ENCODE results near the gene SLC36A1.
"Not testable (repeated sequence)": the region's sequence is repeated elsewhere in the genome, so short reads cannot be mapped to it uniquely, and the experiment has no call there.

SLC36A1 gene

GRCh38 chr5:151447174-151448037, at the start of gene SLC36A1:
Gene SLC36A1, plus strand, starts transcription at chr5:151447603. Its CDS starts 11,190 bp downstream, at chr5:151458793.
- peak; percentile 95 for DNase-seq

- DNase-seq, result no peak
These were observed 41.9 kb upstream of the SLC36A1 start for GRCh38 chr5:151405334-151406160.

DNA sequence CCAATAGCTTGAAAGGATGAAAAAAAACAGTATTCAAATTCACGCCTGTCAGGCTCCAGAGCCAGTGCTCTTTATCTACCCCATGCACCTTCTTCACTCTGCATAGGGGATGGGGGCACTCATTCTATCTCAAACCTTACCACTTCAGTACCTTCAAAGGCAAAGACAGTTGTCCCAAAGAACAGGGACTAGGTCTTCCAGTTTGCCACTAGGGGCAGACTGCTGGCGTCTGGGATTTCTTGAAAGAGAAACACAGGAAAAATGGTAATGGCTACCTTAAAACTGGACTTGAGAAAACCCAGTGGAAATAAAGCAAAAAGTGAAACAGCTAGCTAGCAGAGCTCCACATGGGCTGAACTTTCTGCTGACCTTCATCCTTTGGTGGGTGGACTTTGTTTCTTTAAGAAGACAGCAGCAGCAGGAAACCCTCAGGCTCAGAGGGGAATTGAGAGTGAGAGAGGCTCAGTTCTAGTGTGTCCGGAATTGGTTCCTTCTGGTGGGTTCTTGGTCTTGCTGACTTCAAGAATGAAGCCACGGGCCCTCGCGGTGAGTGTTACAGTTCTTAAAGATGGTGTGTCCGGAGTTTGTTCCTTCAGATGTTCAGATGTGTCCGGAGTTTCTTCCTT, 41.0 kb upstream of the SLC36A1 start:
- DNase-seq, result peak; percentile 68

DNA sequence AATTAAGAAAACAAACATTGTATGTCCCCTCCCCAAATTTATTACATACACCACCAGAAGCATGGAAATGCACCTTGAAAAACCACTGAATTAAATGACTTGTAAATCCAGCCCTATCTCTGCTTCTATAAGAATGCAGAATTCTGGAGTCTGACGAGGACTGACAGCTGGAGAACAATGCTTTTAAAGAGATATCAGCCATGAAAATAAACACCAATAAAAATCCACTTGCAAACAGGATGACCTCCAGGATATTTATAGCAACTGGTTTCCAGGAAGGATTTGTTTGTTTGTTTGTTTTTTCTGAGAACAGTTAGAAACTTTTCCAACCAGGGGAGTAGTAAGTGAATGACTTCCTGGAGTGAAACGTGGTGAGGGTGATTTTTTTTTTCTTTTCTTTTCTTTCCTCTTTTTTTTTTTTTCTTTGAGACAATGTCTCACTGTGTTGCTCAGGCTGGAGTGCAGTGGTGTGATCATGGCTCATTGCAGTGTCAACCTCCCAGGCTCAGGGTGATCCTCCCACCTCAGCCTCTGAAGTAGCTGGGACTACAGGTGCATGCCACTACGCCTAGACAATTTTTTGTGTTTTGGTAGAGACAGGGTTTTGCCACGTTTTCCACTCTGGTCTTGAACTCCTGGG, 38.7 kb upstream of the SLC36A1 start:
- DNase-seq, result peak; percentile 87

DNA sequence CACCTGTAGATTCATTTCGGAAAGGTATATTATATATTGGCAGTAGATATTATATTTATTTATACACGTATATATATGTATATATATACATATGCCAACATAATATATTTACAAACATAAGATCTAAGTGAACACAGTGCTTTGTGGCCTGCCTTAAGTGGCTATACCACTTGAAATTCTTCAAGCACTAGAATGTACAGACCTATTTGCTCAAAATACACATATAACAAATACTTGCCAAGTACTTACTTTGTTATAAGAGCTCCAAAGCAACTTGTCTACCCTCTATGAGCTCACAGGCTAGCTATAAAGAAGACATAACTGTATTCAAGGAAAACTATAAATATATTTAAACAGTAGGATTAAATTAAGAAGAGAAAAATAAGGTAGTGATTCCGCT, 33.6 kb upstream of the SLC36A1 start:
- DNase-seq, result peak; percentile 89

DNA sequence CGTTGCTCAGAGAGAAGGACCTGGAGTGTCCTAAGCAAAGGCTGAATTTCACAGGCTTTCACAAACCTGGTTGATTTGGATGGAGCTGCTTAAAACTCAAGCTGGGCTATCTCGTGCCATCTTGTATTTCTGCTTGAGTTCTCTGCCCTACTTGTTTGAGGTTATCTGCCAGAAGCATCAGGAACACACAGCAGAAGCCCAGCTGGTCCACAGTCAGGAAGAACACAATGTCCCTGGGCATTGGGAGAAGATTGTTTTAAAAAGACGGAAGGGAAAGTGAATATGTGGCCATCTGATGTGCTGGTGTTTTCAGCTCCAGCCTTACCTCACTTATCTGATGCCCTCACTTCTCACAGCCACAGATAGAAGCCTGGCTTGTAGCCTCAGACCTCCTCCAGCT, 32.9 kb upstream of the SLC36A1 start:
- no peak for DNase-seq

DNA sequence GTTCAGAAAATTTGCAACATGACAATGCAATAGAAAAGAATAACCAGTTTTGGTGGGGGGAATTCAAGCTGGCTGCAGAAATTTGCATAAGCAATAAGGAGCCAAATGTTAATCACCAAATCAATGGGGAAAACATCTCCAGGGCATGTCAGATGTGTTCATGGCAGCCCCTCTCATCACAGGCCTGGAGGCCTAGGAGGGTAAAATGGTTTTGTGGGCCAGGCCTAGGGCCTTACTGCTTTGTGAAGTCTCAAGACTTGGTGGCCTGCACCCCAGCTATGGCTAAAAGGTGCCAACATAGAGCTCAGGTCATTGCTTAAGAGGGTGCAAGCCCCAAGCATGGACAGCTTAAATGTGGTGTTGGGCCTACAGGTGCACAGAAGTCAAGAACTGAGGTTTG, 29.7 kb upstream of the SLC36A1 start:
- DNase-seq, result peak; percentile 7

DNA sequence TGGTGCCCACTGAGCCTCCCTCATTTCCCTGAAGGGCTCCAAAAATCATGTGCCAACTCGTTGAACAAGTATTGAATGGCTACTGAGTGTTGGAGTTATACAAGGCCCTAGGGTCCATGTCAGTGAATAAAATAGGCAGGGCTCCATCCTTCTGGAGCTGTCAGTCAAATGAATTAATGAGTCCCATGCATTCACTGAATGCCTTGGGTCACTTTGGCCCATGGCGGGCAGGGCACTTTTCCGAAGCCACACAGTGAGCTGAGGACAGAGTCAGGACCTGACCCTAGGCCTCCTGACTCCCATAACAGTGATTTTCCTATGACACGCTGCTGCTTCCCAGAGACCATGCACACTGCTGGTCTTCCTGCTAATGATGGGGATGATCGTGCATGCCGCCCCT, 27.3 kb upstream of the SLC36A1 start:
- DNase-seq, result no peak

GRCh38 chr5:151424892-151425523, 22.4 kb upstream of the SLC36A1 start:
- no peak for DNase-seq

GRCh38 chr5:151426347-151426746, 21.1 kb upstream of the SLC36A1 start:
- DNase-seq, result not testable (repeated sequence)

- DNase-seq, result peak; percentile 57
These were observed 20.1 kb upstream of the SLC36A1 start for GRCh38 chr5:151427258-151427657.

DNA sequence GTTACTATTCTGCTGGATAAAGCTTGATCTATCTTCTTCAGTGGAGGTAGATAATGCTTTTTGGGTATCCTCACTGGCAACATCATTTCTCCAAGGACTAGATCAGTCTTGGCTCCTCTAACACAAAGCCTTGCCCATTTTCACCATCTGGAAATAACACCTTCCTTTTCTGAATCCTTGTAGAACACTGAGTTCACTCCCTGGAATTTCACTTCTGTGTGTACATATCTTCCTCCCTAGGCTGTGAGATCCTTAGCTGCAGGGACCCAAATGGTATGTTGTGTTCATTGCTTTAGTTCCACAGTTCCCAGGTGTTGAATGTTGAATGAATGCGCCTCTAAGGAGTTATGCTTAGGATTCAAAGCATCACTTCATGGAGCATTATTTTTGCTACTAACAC, 16.7 kb upstream of the SLC36A1 start:
- no peak for DNase-seq

DNA sequence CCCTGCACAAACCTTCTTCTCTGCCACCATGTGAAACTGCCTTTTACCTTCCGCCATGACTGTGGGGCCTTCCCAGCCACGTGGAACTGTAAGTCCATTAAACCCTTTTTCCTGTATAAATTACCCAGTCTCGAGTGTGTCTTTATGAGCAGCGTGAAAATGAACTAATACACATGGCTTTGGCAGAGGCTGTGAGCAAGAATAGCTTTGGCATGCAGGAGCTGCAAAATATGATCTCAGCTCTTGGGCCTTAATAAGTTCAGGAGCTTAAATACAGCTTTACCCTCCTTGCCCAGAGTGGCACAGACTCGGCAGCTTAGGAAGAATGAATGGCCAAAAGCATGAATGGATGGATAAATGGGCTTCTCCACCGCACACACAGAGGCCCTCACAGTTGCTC, 15.7 kb upstream of the SLC36A1 start:
- DNase-seq, result no peak

- DNase-seq, result no peak
These were observed 15.2 kb upstream of the SLC36A1 start for GRCh38 chr5:151432210-151432609.

DNA sequence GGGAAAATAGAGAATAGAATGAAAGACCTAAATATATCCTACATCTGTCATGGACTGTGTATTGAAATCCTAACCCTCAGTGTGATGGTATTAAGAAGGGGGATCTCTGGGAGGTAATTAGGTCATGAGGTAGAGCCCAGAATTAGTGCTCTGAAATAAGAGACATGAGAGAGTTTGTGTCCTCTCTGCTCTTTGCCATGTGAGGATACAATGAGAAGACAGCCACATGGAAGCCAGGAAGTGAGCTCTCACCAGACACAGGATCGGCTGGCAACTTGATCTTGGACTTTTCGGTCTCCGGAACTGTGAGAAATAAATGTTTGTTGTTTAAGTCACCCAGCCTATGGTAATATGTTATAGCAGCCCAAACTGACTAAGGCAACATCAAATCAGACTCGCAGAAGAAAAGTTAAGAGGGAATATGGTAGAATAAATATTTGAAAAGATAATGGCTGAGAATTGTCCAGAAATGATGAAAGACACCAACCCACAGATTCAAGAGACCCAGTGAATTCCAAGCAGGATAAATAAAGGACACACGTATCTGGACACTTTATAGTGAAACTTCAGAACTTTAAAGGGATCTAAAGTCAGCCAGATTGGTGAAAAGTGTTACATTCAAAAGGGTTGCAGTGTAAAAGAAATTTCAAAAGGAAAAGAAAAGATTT, 12.7 kb upstream of the SLC36A1 start:
- DNase-seq, result no peak

DNA sequence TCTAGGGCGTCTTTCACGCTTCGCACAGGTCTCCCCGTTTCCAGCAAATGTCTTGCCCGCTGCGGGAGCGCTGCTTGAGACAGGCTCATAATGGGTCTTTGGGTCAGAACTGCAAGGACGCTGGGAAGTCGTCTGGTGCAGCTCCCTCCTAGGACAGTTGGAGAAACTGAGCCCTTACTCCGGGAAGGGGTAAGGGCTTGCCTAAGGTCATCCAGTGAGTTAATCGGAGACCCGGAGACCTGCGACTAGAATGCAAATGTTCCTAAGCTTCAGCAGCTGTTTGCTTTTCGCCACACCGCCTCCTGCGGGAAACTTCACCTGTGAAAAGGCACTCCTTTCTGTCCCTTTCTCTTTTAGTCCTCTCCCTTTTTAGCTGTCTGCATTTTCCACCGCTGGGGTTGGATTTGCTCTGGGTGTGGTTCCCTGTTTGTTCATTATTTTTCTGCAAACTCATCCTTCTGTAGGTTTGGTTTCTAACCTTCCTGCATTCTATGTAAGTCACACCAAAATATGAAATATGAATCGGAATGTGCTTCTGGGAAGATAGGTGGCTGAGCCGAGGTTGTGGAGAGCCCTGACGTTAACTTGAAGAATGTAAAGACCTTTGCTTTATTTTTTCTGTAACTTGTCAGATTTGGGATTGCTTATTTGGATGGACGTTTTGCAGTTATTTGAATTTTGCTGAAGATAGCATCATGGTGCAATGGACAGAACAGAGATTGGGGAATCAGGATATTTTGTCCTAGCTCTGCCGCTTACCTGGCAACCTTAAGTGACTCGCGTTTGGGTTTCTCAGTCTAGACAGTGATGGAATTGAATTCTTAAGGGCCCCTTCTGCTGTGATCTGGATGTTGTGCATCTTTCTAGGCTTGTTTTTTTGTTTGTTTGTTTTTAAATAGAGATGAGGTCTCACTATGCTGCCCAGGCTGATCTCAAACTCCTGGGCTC, 909 bp downstream of the SLC36A1 start:
- DNase-seq, result peak; percentile 72

DNA sequence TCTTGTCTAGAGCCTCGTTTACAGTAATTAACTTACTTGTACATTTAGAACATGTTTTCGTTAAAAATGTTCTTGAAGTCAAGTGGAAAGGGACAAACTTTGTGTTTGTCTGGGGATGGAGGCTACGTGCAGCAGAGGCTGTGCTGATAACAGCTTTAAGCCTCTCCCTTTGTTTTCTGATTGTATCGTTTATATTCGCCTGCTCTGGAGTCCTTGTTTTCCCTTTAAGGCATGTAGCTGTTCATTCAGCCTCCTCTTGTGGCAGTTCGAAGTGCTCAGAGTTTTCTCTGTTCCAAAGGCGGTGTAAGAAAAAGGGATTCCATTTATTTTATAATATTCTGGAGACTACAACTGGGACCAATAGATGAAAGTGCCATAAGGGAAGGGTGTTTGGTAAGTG, 1.9 kb downstream of the SLC36A1 start:
- no peak for DNase-seq

- DNase-seq, result no peak
These were observed 2.4 kb downstream of the SLC36A1 start for GRCh38 chr5:151449839-151450238.

DNA sequence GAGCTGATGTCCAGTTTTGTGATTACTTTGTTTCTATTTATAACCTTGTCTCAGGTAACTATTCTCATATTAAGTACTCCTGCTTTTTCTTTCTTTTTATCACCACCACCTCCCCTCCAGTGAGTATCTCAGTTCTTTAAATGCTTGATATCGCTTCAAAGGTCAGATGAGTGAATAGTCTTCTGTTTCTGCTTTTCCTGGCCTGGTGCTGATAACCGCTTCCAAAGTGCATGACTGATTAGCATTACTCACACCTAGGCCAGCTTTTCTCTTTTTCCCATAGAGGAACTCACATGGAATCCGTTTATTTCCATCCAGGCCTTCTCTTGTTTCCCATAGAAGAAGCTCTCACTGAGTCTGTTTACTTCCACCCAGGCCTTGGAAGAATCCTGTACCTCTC, 3.2 kb downstream of the SLC36A1 start:
- no peak for DNase-seq

- peak; percentile 43 for DNase-seq
These were observed 4.5 kb downstream of the SLC36A1 start for GRCh38 chr5:151451626-151452520.
